Measurements from ENCODE around the gene SORCS2.
"Not testable (repeated sequence)": the region's sequence is repeated elsewhere in the genome, so short reads cannot be mapped to it uniquely, and the experiment has no call there.

The SORCS2 gene

GRCh38 chr4:7573576-7574091, 381.3 kb downstream of the SORCS2 start:
- no peak for DNase-seq

GRCh38 chr4:7574287-7575014, 382.1 kb downstream of the SORCS2 start:
- no peak for DNase-seq

- DNase-seq, result no peak
These were observed 383.1 kb downstream of the SORCS2 start for GRCh38 chr4:7575426-7575825.

GRCh38 chr4:7577361-7578039, 385.2 kb downstream of the SORCS2 start:
- DNase-seq, result not testable (repeated sequence)

GRCh38 chr4:7581477-7581876, 389.1 kb downstream of the SORCS2 start:
- DNase-seq, result peak; percentile 4

- DNase-seq, result no peak
These were observed 390.2 kb downstream of the SORCS2 start for GRCh38 chr4:7582313-7583097.

GRCh38 chr4:7584098-7584497, 391.8 kb downstream of the SORCS2 start:
- DNase-seq, result no peak

GRCh38 chr4:7584606-7585159, 392.3 kb downstream of the SORCS2 start:
- no peak for DNase-seq

GRCh38 chr4:7585768-7586167, 393.4 kb downstream of the SORCS2 start:
- no peak for DNase-seq

GRCh38 chr4:7587433-7588405, 395.4 kb downstream of the SORCS2 start:
- DNase-seq, result no peak

GRCh38 chr4:7590189-7590588, 397.9 kb downstream of the SORCS2 start:
- no peak for DNase-seq

GRCh38 chr4:7590899-7591298, 398.6 kb downstream of the SORCS2 start:
- DNase-seq, result no peak

GRCh38 chr4:7591409-7592053, 399.2 kb downstream of the SORCS2 start:
- no peak for DNase-seq

- no peak for DNase-seq
These were observed 401.5 kb downstream of the SORCS2 start for GRCh38 chr4:7593646-7594412.

GRCh38 chr4:7595934-7596461, 403.7 kb downstream of the SORCS2 start:
- no peak for DNase-seq

- DNase-seq, result no peak
These were observed 404.7 kb downstream of the SORCS2 start for GRCh38 chr4:7596918-7597606.

- no peak for DNase-seq
These were observed 406.8 kb downstream of the SORCS2 start for GRCh38 chr4:7598939-7599790.

- no peak for DNase-seq
These were observed 407.9 kb downstream of the SORCS2 start for GRCh38 chr4:7600247-7600646.

- not testable (repeated sequence) for DNase-seq
These were observed 409.8 kb downstream of the SORCS2 start for GRCh38 chr4:7602166-7602565.

All from GDM1 (cell line).